HFFc6 (cell line): ENCODE data around the gene MORC2. TPM values are rescaled to one million over a fixed set of nuclear protein-coding genes. Genes with fewer than 3 reads are reported as not detected.

Experiments used
- DNase-seq: peaks from one replicate; pipeline ENCODE4 v3.0.0-alpha.2; 2018
- H3K27ac Mint-ChIP-seq: 2 replicates; pipeline ENCODE4 v1.8.0; 2020; ENCODE audit warnings: mild to moderate bottlenecking, mixed read lengths
- H3K27me3 Mint-ChIP-seq: 2 replicates; pipeline ENCODE4 v1.8.0; 2021; ENCODE audit warnings: mild to moderate bottlenecking, moderate library complexity, mixed read lengths; ENCODE audit not compliant: insufficient read depth
- H3K36me3 Mint-ChIP-seq: 2 replicates; pipeline ENCODE4 v1.8.0; 2021; ENCODE audit warnings: low read depth, mixed read lengths
- H3K4me1 Mint-ChIP-seq: 2 replicates; pipeline ENCODE4 v1.8.0; 2020; ENCODE audit warnings: low read depth, mixed read lengths
- H3K4me3 Mint-ChIP-seq: 2 replicates; pipeline ENCODE4 v1.8.0; 2020; ENCODE audit warnings: mild to moderate bottlenecking, moderate library complexity, mixed read lengths
- H3K9me3 Mint-ChIP-seq: 2 replicates; pipeline ENCODE4 v1.8.0; 2020; ENCODE audit warnings: mild to moderate bottlenecking, mixed read lengths
- CTCF ChIP-seq: fragments of 200-600 bp; sonication (generic); IDR thresholded peaks from 2 replicates; pipeline ENCODE4 v1.5.0; 2021; ENCODE audit warnings: antibody characterized with exemption, mild to moderate bottlenecking
- total RNA-seq, 6 experiments: library from RNA; stranded (reverse); fragmentation: NEBNext Ultra II Directional; extraction: Animal tissue kit (Norgen Biotek cat#: 25700); gene quantifications; 2 replicates in 1 of 6; 3 replicates in 5 of 6; pipeline ENCODE4 v1.2.3, GENCODE V29; 2021

The MORC2 gene
- total RNA-seq, 6 experiments from 2014 or later = 22.0 to 30.5 (median 24.5) TPM

GRCh38 chr22:30922151-30922611, 46.4 kb downstream of the MORC2 start:
- Mint-ChIP-seq H3K27me3 (peaks cover 4% of the 10 kb centered on the region), H3K9me3 (no peaks in the 10 kb centered on the region), H3K27ac (no peak overlapping the region), H3K4me1 (peaks cover 16% of the 10 kb centered on the region), H3K36me3 (no peaks in the 10 kb centered on the region), H3K4me3 (peak overlapping the region; percentile 79; the same call in 1 of the 2 replicates)
- DNase-seq = no peak
- no peak for TF ChIP-seq CTCF

GRCh38 chr22:30921108-30921507, 47.5 kb downstream of the MORC2 start:
- no peak for DNase-seq
- TF ChIP-seq CTCF = no peak
- no peaks in the 10 kb centered on the region for H3K9me3 Mint-ChIP-seq
- H3K36me3 Mint-ChIP-seq = peaks cover 5% of the 10 kb centered on the region; the same call in 1 of the 2 replicates
- peak overlapping the region; percentile 79; the same call in 1 of the 2 replicates for H3K4me3 Mint-ChIP-seq
- H3K27me3 Mint-ChIP-seq = peaks cover 4% of the 10 kb centered on the region
- H3K27ac Mint-ChIP-seq = no peak overlapping the region
- H3K4me1 Mint-ChIP-seq = peaks cover 16% of the 10 kb centered on the region

- H3K4me3 Mint-ChIP-seq = peak overlapping the region; percentile 44
- H3K36me3 Mint-ChIP-seq = peaks cover 5% of the 10 kb centered on the region; the same call in 1 of the 2 replicates
- H3K27ac Mint-ChIP-seq = no peak overlapping the region
- H3K9me3 Mint-ChIP-seq = no peaks in the 10 kb centered on the region
- peak; percentile 37 for DNase-seq
- peak; percentile 97 for TF ChIP-seq CTCF
- H3K27me3 Mint-ChIP-seq = peaks cover 4% of the 10 kb centered on the region
- peaks cover 16% of the 10 kb centered on the region for H3K4me1 Mint-ChIP-seq
Measured at GRCh38 chr22:30920407-30920806, 48.2 kb downstream of the MORC2 start.

- Mint-ChIP-seq H3K4me1 (peaks cover 16% of the 10 kb centered on the region), H3K27me3 (peaks cover 4% of the 10 kb centered on the region), H3K36me3 (peaks cover 5% of the 10 kb centered on the region; the same call in 1 of the 2 replicates), H3K9me3 (no peaks in the 10 kb centered on the region), H3K4me3 (no peak overlapping the region), H3K27ac (no peak overlapping the region)
- no peak for TF ChIP-seq CTCF
- DNase-seq = no peak
Measured at GRCh38 chr22:30919973-30920372, 48.6 kb downstream of the MORC2 start.

GRCh38 chr22:30918761-30919160, 49.8 kb downstream of the MORC2 start:
- no peak for TF ChIP-seq CTCF
- Mint-ChIP-seq H3K27me3 (peaks cover 4% of the 10 kb centered on the region), H3K4me3 (no peak overlapping the region), H3K9me3 (no peaks in the 10 kb centered on the region), H3K36me3 (peaks cover 5% of the 10 kb centered on the region; the same call in 1 of the 2 replicates), H3K27ac (no peak overlapping the region), H3K4me1 (peaks cover 16% of the 10 kb centered on the region)
- DNase-seq = no peak

- no peaks in the 10 kb centered on the region for H3K9me3 Mint-ChIP-seq
Measured at GRCh38 chr22:30910358-30910757, 58.2 kb downstream of the MORC2 start.

More at GRCh38 chr22:30910358-30910757, 58.2 kb downstream of the MORC2 start:
- no peaks in the 10 kb centered on the region for H3K36me3 Mint-ChIP-seq
- H3K27ac Mint-ChIP-seq = no peak overlapping the region
- no peaks in the 10 kb centered on the region for H3K4me1 Mint-ChIP-seq
- peaks cover 3% of the 10 kb centered on the region for H3K27me3 Mint-ChIP-seq
- no peak for TF ChIP-seq CTCF
- H3K4me3 Mint-ChIP-seq = no peak overlapping the region
- no peak for DNase-seq
